GM11168 (cell line): ENCODE data around the gene ITGA3.

Experiments
- in situ Hi-C: fragments of 300-500 bp; cut with MboI; formaldehyde crosslinking; loops from one replicate; pipeline ENCODE4 v1.12.0; 2022; ENCODE audit warnings: low sequenced_read_pairs; ENCODE audit not compliant: unreplicated experiment

ITGA3 gene

GRCh38 chr17:50135316-50136095 lies 79.6 kb downstream of the ITGA3 start:
- in situ Hi-C loops: no loop called here

GRCh38 chr17:50136096-50136687 lies 80.3 kb downstream of the ITGA3 start:
- in situ Hi-C loops: no loop called here

GRCh38 chr17:50137042-50137441 lies 81.1 kb downstream of the ITGA3 start:
- in situ Hi-C loops: no loop called here

- in situ Hi-C loops: no loop called here
Measured at GRCh38 chr17:50139185-50139783, 83.4 kb downstream of the ITGA3 start.
